ENCODE measurements around the gene TCFL5.
A peak's percentile ranks its signal among the peaks of the same experiment; 100 is the strongest.

The TCFL5 gene

DNA sequence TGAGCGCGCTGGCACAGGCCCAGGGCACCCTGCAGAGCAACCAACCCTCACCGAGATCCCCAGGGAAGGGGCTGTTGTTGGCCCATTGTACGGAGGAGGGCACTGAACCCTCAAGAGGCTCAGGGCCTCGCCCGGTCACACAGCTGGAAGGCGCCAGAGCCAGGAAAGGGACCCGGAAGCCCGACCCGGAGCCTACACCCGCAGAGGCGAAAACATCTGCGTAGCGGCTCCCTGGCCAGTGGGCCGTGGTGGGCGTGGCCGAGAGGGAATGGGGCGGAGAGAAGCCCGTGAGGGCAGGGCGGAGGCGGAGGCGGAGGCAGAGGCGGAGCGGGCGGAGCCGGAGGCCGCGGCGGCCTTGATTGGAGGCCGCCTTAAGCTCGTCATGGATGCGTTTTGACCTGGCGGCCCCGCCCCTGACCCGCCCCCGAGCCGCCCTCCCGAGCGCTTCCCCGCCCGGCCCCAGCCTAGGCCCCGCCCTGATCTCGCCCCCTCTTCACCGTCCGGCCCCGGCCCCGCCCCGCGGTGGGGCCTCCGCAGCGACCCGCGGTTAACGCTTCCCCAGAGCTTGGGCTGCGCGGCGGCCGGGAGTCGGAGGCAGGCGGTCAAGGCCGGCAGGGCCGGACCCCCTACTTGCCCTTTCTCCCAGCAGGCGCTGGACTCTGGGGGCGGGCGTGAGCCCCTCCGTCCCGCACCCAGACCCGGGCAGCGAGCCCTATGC, 67.5 kb downstream of the TCFL5 start:
- DNase-seq, result peak; percentile 96

DNA sequence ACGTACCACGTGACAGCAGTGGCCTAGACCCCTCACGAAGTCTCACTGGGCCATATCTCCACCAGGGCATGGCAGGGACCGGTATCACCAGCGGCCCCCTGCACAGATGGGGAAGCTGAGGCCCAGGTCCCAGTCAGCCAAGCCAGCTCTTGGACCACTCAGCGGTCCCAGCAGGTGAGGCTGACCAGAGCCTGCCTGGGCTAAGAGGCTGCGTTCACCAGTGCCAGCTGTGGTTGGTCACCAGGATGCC, 67.9 kb downstream of the TCFL5 start:
- DNase-seq, result no peak

DNA sequence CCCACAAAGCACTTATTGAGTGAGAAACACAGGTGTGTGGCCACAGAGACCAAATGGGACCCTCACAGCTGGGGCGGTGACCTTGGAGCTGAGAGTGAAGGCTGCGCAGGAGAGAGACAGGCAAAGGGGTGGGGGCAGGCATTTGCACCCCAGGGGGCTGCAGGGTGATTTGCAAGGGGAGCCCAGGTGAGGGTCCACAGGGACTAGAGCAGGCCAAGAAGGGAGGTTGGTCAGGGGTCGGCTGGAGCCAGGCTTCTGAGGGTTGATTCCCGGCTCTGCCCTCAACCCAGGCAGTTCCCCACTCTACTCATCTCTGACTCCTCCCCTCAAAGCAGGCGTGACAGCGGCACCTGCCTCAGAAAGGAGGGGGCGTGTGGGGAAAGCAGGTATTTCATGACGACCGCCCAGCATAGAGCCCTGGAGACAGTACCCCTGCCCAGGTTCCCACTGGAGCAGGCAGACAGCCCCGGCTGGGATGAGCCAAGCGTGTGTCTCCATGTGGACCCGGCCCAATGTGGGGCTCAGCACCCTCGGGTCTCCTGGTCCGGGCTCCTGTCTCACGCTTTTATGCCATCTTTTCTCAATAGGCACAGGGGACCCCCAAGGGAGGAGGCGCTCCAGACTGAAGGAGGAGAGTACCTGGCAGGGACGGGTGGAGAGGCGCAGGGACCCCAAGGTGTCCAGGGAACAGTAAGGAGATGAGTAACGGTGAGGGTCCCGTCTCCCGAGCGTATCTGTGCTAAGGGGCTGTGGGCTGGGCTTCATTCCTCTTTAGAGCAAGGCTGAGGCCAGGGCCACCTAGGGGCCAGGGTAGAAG, 68.5 kb downstream of the TCFL5 start:
- DNase-seq, result no peak

DNA sequence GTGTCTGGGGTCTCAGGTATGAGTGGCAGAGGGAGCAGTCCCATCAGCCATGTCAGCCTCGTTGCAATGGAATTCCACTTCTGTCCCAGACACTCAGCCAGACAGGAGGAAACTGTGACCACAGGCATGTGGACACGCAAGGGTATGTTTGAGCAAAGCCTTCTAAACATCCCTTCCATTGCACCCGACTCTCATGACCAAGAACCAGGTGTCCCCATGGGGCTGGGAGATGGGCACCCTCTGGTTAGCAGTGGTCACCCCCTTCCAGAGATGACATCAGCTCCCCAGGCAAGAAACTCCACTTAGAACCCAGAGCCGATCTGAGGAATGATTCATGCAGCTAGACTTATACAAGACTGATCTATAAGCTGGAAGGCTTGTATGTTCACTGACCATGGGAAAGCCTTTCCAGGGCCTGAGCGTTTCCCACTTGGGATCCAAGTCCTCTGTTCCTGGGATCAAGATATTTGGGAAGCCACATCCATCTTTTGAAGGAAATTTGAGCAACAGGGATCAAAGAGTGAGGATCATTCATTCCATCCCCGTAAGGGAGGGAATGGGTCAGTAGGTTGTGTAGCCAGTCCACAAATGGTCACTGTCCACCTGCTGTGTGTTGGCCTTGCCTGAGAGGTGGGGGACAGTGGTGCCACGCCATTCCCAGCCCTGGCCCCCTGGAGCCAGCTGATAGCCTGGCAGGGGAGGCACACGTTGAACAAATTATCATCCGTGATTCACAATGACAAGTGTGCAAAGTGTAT, 69.3 kb downstream of the TCFL5 start:
- DNase-seq, result no peak

DNA sequence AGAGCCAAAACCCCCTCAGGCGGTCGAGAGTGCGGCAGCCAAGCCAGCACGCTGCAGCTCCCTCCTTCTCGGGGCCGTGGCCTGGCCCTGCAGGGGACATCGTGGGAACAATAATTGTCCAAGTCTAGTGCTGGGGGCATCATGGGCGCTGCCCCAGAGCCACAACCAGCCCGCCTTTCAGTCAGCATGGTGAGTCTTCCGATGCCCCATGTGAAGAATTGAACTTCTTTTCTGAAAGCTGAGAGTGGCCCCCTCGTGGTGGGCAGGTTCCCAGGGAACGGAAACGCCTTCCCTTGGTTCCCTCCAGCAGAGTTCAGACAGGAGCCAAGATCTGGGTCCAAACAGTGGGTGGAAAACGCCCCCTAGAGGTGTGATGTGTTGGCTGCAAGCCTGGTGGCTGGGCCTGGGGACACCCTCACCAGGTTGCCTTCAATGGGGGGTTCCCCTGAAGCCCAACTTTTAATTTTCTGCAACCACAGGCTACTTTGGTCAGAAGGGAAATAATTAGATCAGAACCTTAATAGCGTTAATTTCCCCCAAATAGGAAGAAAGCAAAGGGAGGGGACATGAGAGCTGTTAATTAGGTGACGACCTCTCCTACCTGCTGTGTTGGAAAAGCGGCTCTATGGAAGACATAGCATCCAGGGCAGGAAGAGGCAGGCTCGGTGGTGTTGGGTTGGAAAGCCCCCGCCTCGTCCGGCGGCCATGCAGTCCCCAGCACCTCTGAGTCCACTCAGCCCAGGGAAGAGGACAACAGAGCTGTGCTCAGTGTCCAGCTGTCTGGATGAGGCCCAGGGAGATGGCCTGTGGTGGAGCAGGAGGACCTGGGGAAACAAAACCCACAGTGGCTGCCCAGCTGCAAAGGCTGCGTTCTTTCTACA, 70.1 kb downstream of the TCFL5 start:
- DNase-seq, result peak; percentile 81

Measured in CD4-positive, alpha-beta T cell treated with Interleukin-12 subunit alpha and Interleukin-12 subunit beta, for 1 hour (primary cell).